ENCODE results near the gene INSL6.
"Not testable (repeated sequence)": the region's sequence is repeated elsewhere in the genome, so short reads cannot be mapped to it uniquely, and the experiment has no call there.

INSL6 gene, protein sequence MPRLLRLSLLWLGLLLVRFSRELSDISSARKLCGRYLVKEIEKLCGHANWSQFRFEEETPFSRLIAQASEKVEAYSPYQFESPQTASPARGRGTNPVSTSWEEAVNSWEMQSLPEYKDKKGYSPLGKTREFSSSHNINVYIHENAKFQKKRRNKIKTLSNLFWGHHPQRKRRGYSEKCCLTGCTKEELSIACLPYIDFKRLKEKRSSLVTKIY

GRCh38 chr9:5185220-5185840 lies at the start of gene INSL6:
Gene INSL6, minus strand, starts transcription at chr9:5185639. Its CDS starts 37 bp downstream, at chr9:5185602.
- no peak for DNase-seq

GRCh38 chr9:5231212-5231611 lies 45.8 kb upstream of the INSL6 start, which contains the start of gene INSL4:
Gene INSL4, plus strand, starts transcription at chr9:5231419. Its CDS starts 105 bp downstream, at chr9:5231524.
- DNase-seq, result no peak

DNA sequence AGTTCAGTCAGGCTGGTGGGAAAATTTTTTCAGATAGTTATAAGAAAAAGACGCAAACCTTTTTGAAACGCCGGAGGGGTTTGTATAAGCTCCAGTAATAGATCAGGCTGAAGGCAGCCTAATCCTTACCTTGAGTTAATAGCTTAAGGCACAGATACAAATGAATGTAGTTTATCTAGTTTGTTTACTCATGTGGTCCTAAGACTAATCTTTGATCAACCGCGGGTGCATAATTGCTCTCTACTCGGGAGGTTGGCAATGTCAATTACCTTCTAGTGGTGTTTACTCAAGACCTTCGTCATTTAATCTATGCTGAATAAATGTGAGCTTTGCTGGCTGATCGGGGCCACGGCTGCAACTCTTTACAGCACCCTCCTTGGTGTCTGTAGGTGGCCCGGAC lies 45.1 kb upstream of the INSL6 start:
- DNase-seq, result no peak

DNA sequence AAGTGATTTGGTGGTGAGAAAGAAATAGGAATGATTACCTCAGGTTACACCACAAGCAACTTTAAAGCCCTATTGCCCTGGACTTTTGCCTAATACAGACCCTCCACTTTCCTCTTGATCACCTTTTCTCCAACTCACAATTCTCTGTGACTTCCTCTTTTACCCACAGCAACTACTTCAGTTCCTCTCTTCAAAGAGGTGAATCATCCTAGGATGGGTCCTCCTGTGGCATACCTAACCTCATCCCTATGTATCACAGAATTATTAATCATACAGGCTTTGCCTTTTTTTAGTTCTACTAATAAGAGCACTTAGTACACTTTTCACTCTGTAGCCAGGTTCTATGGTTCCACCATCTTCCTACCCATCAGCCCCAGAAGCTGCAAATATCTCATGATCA lies 19.6 kb upstream of the INSL6 start:
- no peak for DNase-seq

DNA sequence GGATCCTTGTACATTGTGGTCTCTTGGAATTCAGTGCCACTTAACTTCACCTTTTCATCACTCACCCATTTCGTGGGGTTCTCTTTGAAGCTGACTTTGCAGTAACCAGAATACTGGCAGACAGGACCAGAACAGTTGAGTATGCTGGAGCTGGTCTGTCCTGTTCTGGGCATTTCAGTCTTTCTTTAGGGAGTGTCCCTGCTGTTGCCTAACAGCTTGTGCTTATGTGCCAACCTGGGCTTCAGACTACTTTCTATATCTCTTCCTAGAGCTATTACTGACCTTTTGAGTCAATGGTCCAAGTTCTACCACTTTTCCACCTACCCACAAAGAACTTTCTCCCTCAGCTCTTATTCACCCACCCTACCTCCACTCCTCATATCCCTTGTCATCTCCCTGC lies 10.0 kb upstream of the INSL6 start:
- DNase-seq, result no peak

- DNase-seq, result no peak
These were observed 7.9 kb upstream of the INSL6 start for GRCh38 chr9:5193345-5193744.

DNA sequence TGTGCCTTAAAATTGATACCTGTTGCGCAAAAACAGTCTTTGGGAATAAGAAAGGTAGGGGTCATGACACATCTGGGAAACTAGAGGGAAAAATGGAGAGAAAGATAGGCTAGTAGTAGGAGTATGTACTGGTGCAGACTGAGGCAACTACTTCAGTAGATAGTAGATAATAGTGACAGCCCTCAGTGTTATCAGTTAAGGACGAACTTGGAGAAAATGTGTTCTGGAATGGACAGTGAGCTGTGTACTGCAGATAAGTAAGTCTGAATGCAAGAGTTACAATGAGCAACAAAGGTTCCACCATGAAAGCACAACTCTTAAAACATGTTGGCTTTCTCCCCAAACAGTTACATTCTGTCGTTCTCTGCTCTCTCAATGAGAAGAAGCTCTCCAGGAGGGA lies 6.5 kb upstream of the INSL6 start:
- no peak for DNase-seq

GRCh38 chr9:5188060-5188984 lies 2.9 kb upstream of the INSL6 start:
- DNase-seq, result no peak

DNA sequence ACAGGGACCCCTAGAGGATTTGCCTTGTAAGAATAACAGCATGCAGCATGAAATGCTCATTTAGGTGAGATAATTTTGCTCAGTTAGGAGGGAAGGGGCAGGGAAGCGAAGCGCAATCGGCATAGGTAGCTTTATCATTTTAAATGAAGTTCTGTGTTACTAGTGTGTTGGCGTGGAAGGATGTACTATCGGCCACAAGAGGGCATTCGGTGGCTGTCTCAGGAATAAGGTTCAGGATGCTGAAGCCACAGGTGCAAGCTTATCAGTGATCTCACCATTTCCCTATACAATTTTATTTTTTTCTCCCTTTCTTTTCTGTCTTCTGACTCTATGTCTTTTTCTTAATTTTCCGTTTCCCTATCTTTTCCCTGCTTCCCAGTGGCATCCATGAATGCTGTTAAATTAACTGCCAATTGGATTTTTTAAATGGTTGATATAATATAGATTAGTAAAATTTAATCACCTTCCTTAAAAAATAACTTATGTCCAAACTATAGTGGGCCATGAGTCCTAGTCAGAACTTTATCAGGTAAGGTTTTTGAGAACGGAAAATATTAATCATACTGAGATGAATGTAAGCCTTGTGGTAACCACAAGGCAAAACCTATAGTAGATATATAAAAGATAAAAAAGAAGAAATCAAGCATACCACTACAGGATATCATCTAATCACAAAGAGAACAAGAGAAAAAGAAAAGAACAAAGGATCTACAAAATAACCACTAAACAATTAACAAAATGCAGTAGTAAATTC lies 1.2 kb upstream of the INSL6 start:
- peak; percentile 12 for DNase-seq

GRCh38 chr9:5184776-5185175 lies 663 bp downstream of the INSL6 start:
- no peak for DNase-seq

DNA sequence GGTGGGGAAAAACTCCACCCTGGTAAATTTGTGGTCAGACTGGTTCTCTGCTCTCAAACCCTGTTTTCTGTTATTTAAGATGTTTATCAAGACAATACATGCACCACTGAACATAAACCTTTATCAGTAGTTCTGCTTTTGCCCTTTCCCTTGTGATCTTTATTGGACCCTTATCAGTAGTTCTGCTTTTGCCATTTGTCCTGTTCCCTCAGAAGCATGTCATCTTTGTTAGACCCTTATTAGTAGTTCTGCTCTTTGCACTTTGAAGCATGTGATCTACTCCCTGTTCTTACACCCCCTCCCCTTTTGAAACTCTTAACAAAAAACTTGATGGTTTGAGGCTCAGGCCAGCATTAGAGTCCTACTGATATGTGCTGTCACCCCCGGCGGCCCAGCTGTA lies 4.8 kb downstream of the INSL6 start:
- not testable (repeated sequence) for DNase-seq

- no peak for DNase-seq
These were observed 7.2 kb downstream of the INSL6 start for GRCh38 chr9:5178126-5178805.

DNA sequence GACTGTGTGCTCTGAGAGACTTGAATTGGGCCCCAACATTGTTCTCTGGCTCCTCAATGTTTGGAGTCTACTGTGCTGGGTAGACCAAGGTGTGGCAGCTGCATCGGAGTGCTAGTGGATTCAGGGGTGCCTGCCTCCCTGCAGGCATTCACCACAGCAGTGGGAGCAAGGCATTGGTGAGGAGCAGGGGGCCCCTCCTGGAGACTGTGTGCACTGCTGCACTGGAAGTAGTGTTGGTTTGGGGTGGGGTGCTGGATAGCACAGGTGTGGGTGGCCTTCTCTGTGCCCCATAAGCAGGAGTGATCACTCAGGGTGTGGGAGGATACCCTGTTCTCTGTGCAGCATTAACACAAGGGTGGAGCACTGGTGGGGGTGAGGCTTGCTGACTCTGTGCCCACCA lies 39.2 kb downstream of the INSL6 start:
- DNase-seq, result no peak

- no peak for DNase-seq
These were observed 41.2 kb downstream of the INSL6 start for GRCh38 chr9:5144217-5144616.

DNA sequence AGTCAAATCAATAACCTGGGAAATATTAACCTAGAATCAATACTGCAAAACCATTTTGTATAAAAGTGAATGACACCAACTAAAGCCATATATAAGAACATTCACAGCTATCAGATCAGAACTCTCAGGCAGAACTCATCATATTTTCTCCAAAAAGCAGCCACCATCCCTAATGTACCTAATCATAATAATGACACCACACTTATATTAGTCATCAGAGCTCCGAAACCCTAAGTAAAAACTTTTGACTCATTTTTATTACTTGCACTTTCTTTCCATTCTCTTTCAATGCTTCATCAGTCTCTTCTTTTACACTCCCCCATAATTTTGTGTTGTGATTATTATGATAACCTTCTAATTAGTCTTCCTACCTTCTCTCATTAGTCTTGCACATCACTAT lies 45.3 kb downstream of the INSL6 start:
- DNase-seq, result no peak

DNA sequence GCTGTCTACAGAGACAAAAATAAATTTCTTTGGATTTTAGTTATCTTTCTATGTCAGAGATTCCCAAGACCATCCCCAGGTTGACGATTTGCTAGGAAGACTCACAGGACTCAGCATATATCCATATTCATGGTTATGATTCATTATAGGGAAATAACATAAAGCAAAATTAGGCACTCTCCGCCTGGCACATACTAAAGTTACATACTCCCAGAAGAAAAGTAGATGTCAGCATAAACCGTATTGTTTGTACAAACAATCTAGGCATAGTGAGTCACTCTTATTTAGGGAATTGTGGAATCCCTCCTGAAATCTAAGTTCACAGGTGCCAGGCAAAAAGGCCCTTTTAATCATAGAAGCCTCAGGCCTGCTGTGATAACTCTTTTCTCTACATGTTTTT lies 62.9 kb downstream of the INSL6 start:
- DNase-seq, result no peak

- no peak for DNase-seq
These were observed 63.3 kb downstream of the INSL6 start for GRCh38 chr9:5122116-5122515.

DNA sequence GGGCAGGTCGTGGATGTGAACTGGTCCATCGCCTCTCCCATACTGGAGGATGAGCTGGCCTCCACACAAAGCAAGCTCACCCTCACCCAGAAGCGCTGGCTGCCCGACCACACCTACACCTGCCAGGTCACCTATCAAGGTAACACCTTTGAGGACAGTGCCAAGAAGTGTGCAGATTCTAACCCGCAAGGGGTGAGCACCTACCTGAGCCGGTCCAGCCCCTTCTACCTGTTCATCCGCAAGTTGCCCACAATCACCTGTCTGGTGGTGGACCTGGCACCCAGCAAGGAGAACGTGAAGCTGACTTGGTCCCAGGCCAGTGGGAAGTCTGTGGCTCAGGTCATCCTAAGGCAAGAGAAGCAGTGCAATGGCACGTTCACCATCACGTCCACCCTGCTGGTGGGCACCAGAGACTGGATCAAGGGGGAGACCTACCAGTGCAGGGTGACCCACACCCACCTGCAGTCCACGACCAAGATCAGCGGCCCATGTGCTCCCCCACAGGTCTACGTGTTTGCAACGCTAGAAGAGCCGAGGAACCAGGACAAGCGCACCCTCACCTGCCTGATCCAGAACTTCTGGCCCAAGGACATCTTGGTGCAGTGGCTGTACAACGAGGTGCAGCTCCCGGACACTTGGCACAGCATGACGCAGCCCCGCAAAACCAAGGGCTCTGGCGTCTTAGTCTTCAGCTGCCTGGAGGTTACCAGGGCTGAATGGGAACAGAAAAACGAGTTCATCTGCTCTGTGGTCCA lies 71.3 kb downstream of the INSL6 start:
- no peak for DNase-seq
